SU-DHL-6 (cell line): Measurements from ENCODE around the gene ZNF622.

Experiments
- CTCF ChIP-seq: fragments of 200-600 bp; sonication (generic); IDR thresholded peaks from one replicate; pipeline ENCODE4 v1.5.1; 2017; ENCODE audit warnings: antibody characterized with exemption, mild to moderate bottlenecking, low read length, moderate library complexity; ENCODE audit not compliant: insufficient read depth, poor library complexity, severe bottlenecking
- EZH2phosphoT487 ChIP-seq: fragments of 200-600 bp; sonication (generic), shearing (Covaris generic); conservative IDR thresholded peaks from 2 replicates; pipeline ENCODE4 v1.6.1; 2018; ENCODE audit warnings: mild to moderate bottlenecking, antibody characterized with exemption, low read length, moderate library complexity, mixed read lengths

- TF ChIP-seq CTCF = no peak
- TF ChIP-seq EZH2phosphoT487 = no peak
These were observed 27.6 kb downstream of the ZNF622 start for GRCh38 chr5:16437977-16438376.
